ENCODE results near the gene LINGO4. TPM values are rescaled to one million over a fixed set of nuclear protein-coding genes. Genes with fewer than 3 reads are reported as not detected.

The LINGO4 gene
- total RNA-seq, 6 experiments from 2014 or later = 0.12 to 0.37 (median 0.18) TPM

DNA sequence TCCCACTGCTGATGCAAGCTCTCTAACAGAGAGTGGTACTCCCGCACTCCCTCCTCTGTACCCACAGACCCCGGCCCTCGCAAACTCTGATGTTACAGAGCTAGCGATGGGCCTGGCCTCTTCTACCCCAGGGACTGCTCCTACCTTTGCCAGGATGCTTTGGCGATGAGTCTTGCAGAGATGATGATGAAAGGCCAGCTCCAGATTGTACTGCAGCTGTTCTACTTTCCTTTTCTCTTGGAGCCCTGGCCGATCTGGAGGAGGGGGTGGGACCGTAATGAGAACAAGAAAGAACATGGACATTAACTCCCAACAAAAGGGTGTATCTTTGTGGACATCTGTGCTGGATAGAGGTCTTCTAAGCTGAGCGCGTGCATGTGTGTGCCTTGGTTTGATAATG is 6.0 kb upstream of the LINGO4 start:
- no peaks in the 10 kb centered on the region for H3K9me3 ChIP-seq
- H3K4me1 ChIP-seq = no peaks in the 10 kb centered on the region
- peaks cover 0 to 58% (median 20%) of the 10 kb centered on the region in 4 donors for H3K36me3 ChIP-seq
- H3K27ac ChIP-seq = no peak overlapping the region
- 66% methylated on average over 5 of the region's 9 CpGs for WGBS (ENCODE audit: insufficient coverage, low coverage, low lambda C conversion rate, missing lambda C conversion rate)
- peak in 1 of 3 donors; percentile 40 for DNase-seq
- TF ChIP-seq CTCF (IDR thresholded peaks at IDR 0.05) (no peak), POLR2A (IDR thresholded peaks at IDR 0.05) (no peak)
- H3K27me3 ChIP-seq = no peaks in the 10 kb centered on the region
- ATAC-seq = no peak
- no peak overlapping the region for H3K4me3 ChIP-seq
- intact Hi-C loops (cut with DNase I) = no loop called here

DNA sequence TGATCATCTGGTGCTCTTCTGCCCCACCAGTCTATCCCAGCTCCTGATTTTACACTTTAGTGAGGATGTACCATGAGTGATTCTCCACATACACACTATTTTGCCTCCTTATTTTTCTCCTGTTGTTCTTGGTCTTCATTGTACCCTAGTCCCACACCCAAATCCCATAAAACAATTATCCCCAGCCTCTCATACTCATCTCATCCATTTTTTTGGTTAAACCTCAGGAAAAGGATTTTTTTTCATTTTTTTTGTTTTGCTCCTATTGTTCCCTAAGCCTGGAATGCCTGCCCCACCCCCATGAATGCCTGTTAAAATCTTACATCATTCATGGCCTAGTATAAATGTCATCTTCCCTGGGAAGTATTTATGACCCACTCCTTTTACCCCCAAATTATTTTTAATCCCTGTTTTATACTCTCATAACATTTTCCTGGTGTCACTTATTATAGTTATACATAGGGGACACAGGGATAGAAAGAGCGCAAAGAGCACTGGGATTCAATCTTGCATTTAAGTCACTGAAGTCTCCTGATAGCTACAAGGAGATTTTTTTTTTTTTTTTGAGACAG is 4.9 kb upstream of the LINGO4 start:
- 100% methylated on average over 1 of the region's 1 CpG for WGBS (ENCODE audit: insufficient coverage, low coverage, low lambda C conversion rate, missing lambda C conversion rate)
- no peak overlapping the region for H3K27ac ChIP-seq
- ATAC-seq (no peak), DNase-seq (no peak)
- peaks cover 0 to 55% (median 16%) of the 10 kb centered on the region in 4 donors for H3K36me3 ChIP-seq
- no peaks in the 10 kb centered on the region for H3K4me1 ChIP-seq
- H3K4me3 ChIP-seq = no peak overlapping the region
- TF ChIP-seq POLR2A (IDR thresholded peaks at IDR 0.05) = no peak
- intact Hi-C loops (cut with DNase I) = no loop called here
- no peaks in the 10 kb centered on the region for H3K27me3 ChIP-seq
- no peaks in the 10 kb centered on the region for H3K9me3 ChIP-seq

- H3K9me3 ChIP-seq = no peaks in the 10 kb centered on the region
- TF ChIP-seq CTCF (IDR thresholded peaks at IDR 0.05) (no peak), POLR2A (IDR thresholded peaks at IDR 0.05) (no peak)
- no peak overlapping the region for H3K27ac ChIP-seq
- no peaks in the 10 kb centered on the region for H3K27me3 ChIP-seq
- H3K36me3 ChIP-seq = peaks cover 0 to 50% (median 15%) of the 10 kb centered on the region in 4 donors
- WGBS (ENCODE audit: insufficient coverage, low coverage, low lambda C conversion rate, missing lambda C conversion rate) = 52% methylated on average over 7 of the region's 8 CpGs
- DNase-seq (peak in 1 of 3 donors; percentile 28), ATAC-seq (peak in 1 of 4 donors; percentile 57)
- intact Hi-C loops (cut with DNase I) = no loop called here
- no peaks in the 10 kb centered on the region for H3K4me1 ChIP-seq
- H3K4me3 ChIP-seq = no peak overlapping the region
Observed at GRCh38 chr1:151809290-151809984, 4.2 kb upstream of the LINGO4 start.

DNA sequence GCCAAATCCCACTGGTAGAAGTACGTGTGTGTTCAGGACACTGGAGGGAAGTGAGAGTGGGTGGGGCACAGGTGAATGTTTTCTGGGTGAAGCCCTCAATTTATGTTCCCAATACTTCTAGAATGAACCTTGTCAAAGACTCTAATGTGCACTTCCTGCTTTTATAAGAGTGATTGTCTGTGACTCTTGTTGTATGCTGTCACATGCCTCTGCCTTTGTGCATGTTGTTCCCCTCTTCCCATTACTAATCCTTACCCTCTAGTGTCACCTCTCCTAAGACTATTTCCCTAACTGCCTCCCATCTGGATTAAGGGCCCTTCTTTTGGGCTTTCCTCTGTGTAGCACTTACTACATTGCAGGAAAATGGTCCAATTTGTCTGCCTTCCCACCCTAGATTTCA is 2.5 kb upstream of the LINGO4 start:
- no peaks in the 10 kb centered on the region for H3K9me3 ChIP-seq
- 50% methylated on average over 1 of the region's 1 CpG for WGBS (ENCODE audit: insufficient coverage, low coverage, low lambda C conversion rate, missing lambda C conversion rate)
- H3K36me3 ChIP-seq = peaks cover 0 to 41% (median 13%) of the 10 kb centered on the region in 4 donors
- intact Hi-C loops (cut with DNase I) = no loop called here
- no peaks in the 10 kb centered on the region for H3K4me1 ChIP-seq
- H3K27ac ChIP-seq = no peak overlapping the region
- ATAC-seq (no peak), DNase-seq (no peak)
- no peak overlapping the region for H3K4me3 ChIP-seq
- H3K27me3 ChIP-seq = no peaks in the 10 kb centered on the region
- TF ChIP-seq CTCF (IDR thresholded peaks at IDR 0.05) (no peak), POLR2A (IDR thresholded peaks at IDR 0.05) (no peak)

- H3K27ac ChIP-seq = no peak overlapping the region
- DNase-seq (no peak), ATAC-seq (peak in 1 of 4 donors; percentile 14)
- H3K27me3 ChIP-seq = no peaks in the 10 kb centered on the region
- 20% methylated on average over 1 of the region's 5 CpGs for WGBS (ENCODE audit: insufficient coverage, low coverage, low lambda C conversion rate, missing lambda C conversion rate)
- TF ChIP-seq CTCF (IDR thresholded peaks at IDR 0.05) (no peak), POLR2A (IDR thresholded peaks at IDR 0.05) (no peak)
- no peaks in the 10 kb centered on the region for H3K4me1 ChIP-seq
- peaks cover 0 to 36% (median 10%) of the 10 kb centered on the region in 4 donors for H3K36me3 ChIP-seq
- intact Hi-C loops (cut with DNase I) = no loop called here
- H3K4me3 ChIP-seq = no peak overlapping the region
- no peaks in the 10 kb centered on the region for H3K9me3 ChIP-seq
Observed at GRCh38 chr1:151807131-151807530, 1.9 kb upstream of the LINGO4 start.
